Stimulated activated CD4-positive, alpha-beta T cell treated with anti-CD3 and anti-CD28 coated beads, Interleukin-15, amount 100 ng/mL, for 1 hour (primary cell): ENCODE data around the gene IGF1R.

Source experiments
- DNase-seq, 2 donors: peaks; one replicate each; pipeline ENCODE4 v3.0.0-alpha.2; 2020; ENCODE audit warnings: low read depth in 1 of 2, low spot score in 1 of 2

The IGF1R gene

DNA sequence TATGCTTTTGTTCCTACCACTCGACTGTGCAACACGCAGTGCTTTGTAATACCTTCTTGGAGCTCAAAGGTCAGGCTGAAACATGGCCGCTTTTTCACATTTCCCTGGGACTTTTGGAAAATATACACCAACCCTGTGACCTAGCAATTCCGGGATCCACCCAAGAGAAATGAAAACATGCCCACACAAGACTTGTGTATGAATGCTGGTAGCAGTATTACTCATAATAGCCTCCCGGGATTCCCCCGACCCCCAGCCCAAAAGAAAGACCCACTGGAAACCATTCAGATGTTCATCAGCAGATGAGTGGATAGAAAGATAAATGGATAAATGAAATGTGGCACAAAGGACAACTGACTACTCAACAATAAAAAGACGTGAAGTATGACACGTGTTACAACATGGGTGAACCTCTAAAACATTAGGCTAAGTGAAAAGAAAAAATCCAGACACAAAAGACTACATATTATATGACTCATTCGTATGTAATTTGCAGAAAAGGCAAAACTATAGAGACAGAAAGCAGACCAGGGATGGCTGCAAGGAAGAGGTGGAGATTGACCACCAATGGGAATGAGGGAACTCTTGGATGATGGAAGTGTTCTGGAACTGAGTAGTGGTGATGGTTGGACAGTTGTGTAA lies 255.2 kb downstream of the IGF1R start:
- DNase-seq: no peak

DNA sequence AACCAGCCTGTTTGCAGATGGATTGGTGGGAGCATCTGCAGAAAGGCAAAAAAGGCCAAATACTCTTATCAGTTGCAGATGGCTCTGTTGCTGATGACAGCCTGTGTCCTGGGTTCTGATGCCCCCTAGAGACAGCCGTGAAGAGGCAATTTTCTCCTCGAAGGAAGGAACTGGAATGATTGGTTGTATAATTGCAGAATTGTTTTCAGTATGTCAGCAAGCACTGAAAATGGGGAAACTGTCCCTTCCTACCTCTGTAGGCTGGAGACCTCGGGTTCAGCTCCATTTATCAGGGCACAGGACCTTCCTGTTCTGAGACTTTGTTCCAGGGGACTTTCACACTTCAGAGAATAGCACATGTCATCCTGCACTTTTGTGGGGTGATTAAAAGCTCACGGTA lies 256.2 kb downstream of the IGF1R start:
- DNase-seq: no peak

DNA sequence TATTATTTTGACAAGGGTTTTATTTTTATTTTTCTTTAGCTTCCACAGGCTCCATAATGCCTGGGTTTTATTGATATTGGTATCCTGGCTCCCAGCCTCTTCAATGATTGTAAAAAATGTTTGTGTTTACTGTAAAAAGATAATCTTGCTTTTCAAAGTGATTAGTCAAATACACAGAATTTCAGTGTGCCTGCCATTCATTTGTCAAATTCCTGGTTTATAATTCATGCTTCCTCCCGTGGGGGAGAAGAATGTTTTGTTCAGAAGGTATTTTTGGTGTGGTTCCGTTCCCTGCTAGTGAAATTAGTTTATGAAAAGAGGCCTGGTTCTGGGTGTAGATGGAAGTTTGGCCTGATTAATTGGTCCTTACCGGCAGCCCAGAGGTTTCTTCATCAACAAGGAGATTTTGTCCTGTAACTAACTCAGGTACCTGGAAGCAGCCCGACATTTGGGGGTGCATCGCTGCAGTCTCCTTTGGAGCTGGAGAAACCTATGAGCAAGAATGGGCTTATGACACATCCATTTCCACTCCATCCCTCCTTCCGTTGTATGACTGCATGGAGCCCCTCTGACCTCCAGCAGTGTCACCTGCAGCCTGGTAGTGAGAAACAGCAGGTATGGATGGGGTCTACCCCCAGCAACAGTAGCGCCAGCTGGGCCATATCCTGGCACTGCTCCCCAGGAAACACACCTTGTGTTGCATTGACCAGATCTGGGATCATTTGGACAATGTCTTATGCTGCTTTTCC lies 257.8 kb downstream of the IGF1R start:
- no peak for DNase-seq

DNA sequence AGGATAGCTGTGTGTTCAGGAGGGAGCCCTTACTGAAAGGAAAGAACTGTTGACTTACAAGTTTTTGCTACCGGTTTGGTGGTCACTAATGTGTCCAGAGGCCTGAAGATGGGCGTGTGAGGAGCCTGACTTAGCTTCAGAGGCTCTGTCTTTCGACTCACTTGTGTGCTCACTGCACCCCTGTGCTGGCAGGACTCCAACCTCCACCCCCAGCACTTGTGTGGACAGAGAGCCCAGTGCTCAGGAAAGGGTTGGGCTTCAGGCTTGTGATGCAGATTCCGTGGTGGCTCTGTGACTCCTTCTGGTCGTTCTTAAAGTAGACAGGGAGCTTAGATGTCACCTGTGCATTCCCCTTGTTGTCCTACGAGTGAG lies 258.4 kb downstream of the IGF1R start:
- no peak for DNase-seq

DNA sequence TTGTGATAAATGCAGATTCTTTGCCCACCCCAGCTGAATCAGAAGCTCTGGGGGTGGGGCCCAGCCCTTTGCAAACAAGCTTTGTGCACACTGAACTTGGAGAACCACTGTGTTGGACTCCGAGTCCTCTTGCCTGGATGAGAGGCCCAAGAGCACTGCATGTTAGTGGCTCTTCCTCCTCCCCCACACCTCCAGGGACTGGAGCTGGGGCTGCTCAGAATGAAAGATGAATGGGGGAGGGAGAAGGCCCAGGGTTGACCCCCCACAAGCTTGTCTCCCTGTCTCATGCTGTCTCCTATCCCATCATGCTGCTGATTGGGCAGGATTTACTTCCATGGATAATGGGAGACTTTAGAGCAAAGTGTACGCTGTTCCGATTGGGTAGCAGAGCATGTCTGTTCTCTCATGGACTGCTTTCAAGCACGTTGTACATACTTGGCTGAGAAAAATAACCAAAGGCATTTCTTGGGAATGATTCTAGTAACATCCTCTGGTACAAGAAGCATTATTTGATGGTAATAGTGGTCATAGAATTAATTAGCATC lies 259.7 kb downstream of the IGF1R start:
- no peak for DNase-seq

DNA sequence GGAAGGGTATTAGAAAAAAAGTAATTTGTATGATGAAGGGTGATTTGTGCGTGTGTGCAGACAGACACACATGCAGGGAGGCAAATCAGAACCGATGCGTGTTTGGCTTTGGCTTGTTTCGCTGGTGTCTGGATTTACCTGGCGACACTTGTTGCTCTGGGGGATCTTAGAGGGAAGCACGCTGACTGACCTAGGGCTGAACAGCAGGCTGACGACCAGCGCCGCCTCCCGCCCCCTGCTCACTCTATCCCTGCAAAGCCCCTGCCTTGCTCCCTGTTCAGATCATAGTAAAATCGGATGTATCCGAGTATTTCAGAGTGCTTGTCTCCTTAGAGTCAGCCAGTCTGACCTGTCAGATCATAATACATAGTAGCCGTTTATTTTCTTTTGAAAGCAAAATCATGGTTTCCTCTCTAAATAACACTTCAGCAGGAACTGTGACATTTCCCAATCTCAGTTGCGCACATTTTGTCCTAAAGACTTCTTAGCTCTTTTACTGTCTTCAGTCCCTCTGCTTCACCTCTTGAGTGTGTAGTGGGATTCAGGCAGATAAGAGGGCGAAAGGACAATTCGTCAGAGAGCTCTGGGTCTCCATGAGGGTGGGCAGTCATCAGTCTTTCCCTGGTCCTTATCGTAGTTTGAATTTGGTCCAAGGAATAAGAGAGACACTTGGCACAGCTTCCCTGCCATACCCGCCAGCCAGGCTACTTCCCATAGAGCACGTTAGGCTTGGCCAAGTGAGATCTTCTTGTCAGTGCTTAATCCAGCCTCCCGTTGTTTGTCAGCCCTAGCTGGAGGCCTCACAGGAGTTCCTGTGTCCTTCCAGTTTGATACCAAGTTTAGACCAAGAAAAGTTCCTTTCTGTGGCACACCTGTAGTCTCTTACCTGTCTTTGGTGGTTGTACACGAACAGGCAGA lies 261.9 kb downstream of the IGF1R start:
- DNase-seq: no peak

DNA sequence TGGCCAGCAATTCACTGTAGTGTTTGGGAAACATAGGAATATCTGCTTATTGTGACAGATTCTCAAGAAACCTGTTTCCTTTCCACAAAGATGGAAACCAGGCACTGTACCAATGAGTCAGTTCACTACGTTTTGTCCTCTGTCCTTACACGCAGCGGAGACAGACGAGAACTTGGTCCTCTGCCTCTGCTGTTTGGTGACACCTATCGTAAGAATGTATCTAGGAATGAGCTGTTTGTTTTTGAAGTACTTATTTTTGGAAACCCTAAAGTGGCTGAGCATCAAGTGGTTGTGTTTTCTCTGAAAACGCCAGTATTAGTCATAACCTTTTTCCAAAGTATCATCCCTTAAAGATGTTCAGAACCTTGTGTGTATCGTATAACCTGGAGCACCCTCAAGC lies 266.3 kb downstream of the IGF1R start:
- no peak for DNase-seq

DNA sequence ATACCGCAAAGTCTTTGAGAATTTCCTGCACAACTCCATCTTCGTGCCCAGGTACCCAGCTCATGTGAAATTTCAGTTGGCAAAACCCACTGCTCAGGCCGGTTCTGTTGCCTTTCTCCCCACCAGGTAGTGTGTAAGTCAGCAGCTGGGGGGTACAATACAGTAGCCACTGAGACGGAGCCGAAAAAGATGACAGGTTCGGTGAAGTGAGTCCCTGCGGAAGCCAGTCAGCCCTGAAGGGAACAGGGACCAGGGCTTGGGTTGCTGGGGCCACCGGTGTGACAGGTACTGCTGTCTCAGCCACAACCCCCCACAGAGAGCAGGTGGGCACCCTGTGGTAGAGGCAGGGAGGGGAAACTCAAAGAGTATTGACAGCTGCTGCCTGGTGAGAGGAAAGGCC lies 268.5 kb downstream of the IGF1R start:
- no peak for DNase-seq

DNA sequence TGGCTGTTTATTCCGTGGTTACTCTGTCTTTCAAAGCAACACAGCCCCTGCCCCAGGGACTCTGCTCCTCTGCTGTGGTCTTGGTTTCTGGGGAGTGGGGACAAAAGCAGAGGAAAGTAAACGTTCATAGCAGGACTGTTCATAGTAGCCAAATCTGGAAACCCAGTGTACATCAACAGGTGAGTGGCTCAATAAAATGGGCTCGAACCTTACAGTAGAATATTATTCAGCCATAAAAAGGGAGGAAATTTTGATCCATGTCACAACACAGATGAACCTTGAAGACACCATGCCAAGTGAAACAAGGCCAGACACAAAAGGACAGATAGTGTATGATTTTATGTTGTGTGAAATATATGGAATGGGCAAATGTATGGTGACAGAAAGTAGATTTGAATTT lies 269.1 kb downstream of the IGF1R start:
- DNase-seq: no peak

DNA sequence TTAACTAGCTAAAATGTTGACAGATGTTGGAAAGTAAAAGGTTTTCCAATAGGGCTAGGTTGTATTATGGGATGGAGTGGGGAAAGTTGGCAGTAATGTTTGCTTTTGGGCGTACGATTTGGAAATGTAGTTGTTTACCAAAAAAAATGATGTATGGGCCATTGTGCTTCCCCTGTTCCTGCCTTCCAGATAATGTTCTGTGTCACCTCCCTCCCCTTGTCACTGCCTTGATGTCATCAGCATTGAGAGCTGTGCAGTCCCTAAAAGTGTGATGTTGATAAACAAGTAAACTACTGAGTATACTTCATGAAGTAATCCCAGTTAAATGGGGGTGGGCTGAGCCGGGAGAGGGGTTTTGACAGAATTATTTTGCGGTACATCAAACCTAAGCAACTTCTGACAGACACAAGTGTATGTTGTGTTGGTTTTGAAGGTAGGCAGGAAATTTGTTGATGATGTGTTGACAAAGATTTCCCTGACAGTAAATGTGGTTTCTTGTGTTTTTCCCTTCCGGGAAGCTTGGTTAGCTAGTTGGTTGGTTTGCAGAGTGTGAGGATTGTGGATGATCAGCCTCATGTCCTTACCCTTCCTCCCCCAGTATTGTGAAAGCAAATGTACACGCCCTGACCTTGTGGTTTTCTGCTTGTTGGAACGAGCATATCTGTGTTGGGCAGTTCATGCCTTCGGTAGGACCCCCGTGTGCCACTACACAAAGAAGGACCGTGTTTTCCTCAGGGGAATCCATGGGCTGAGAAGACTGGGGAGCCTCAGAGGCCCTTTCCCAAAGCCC lies 271.9 kb downstream of the IGF1R start:
- DNase-seq: no peak

DNA sequence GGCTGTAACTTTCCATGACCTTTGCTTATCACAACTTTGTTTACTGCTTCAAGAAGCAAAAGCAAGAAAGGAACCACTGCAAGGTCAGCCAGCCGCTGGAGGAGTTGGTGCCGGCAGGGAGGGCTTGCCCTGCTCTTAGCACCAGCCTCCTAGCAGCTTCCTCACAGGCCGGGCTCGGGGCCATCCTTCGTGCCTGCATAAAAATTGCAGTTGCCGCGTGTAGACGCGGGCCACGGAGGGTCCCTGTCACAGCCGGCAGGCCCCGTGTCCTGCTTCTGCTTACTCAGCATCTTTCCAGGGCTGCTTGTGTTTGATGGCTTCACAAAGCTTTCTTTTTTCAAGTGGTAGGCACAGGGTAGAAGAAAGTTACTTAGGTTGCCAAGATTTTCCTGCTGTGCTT lies 274.8 kb downstream of the IGF1R start:
- DNase-seq: no peak

DNA sequence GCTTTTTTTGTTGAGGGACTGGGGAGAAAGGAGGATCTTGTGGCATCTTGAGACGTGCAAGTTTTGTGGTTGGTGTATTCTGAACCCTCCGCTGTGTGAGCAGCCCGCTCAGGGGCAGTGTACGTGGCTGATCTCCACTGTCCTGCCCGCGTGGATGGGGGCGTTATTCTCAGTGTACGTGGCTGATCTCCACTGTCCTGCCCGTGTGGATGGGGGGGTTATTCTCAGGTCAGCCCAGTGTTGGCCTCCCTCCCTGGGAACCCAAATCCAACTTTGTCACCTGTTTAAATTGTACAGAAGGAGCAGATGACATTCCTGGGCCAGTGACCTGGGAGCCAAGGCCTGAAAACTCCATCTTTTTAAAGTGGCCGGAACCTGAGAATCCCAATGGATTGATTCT lies 275.2 kb downstream of the IGF1R start:
- no peak for DNase-seq

DNA sequence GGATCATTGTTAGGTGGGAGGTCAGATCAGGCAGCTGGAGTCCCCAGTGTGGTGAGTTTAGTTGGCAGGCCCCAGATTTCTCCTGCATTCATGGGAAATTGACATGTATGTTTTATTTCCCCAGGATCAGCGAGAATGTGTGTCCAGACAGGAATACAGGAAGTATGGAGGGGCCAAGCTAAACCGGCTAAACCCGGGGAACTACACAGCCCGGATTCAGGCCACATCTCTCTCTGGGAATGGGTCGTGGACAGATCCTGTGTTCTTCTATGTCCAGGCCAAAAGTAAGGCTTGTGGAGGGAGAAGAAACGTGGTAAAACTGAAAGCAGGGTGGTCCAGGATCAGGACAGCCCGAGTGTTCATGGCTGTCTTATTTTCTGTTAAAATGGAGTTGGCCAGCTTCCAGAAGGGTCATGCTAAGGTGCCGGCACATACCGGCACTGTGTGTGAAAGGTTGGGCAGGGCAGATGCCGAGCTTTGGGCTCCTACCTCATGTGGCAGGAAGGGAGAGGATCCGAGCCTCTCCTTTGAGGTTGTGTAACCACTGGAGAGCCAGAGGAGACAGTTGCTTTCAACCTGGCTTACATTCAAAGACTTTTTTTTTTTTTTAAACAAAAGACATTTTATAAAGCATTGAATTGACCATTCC lies 276.2 kb downstream of the IGF1R start:
- DNase-seq: no peak

DNA sequence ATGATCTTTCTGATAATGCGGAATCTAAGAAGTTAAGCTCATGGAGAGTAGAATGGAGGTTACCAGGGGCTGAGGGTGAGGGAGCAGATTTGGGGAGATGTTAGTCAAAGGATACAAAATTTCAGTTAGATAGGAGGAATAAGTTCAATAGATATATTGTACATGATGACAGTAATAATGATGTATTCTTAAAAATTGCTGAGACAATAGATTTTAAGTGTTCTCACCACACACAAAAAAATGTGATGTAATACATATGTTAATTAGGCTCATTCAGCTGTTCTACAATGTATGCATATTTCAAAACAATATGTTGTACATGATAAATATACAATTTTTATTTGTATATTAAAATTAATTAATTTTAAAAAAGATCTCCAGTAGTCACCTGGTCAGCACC lies 277.9 kb downstream of the IGF1R start:
- DNase-seq: no peak

DNA sequence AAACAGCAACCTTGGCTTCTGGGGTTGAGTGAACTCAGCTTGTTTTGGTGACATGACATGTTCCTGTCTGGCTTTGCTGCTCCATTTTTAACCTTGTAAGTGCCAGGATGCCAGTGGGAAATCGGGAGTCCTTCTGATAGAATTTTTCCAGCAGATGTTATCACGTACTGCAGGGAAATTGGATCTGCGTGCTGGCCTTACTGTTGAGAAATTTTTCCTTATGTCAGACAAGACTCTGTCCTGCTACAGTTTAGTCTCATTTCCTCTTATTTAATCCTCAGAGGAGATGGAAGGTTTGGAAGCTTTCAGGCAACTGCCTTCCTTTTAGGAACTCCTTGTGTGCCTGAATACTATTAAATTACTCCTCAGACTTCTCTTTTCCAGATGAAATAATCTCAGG lies 278.7 kb downstream of the IGF1R start:
- DNase-seq: no peak

DNA sequence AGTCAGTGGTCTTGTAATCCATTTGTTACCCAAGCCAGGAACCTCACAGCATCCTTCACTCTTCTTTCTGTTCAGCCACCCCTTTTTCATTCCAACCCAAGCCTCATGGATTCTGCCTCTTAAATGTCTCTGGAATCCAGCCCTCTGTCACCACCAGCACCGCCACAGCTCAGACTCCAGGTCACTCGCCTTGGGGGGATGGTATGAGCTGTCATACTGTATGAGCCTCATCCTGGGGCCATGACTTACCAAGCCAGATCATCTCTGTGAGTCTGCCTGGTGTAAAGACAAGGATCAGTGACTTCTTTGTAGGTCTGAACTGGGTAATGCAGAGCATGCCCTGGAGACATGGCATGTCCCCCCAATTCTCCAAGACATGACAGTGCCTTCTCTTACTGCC lies 279.7 kb downstream of the IGF1R start:
- DNase-seq: no peak

DNA sequence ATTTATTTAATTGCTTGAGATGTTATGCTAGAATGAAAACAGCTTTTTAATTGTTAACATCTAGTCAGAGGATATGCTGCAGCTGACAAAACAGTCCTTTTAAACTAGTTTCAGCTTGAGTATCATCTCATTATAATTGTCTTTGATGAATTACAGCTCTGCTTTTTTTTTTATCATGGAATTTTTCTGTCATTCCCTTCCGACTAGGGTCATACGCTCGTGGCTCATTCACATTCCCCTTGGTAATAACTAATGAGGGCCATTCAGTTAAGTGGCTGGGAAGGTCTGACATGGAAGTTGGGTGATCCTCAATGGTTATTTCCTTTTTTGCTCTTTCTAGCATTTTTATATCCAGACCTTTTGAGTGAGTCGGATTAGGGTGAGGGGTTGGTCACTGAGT lies 282.2 kb downstream of the IGF1R start:
- DNase-seq: no peak

DNA sequence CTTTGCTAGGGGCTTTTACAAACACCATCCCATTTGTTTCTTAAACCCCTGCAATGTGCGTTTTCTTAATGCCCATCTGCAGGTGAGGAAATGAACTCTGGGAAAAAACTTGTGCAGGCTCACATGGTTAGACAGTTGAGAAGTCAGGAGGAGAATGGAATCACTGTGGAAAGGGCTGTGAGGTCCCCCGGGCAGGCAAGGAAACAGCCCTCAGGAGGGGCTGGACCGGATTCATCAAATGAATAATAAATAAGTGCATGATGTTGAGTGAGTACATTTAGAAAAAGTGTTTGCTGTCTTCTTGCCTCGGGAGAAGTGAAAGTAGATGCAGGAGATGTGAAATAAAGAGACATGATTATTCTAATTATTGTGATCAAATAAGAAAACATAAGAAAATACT lies 282.7 kb downstream of the IGF1R start:
- DNase-seq: no peak

DNA sequence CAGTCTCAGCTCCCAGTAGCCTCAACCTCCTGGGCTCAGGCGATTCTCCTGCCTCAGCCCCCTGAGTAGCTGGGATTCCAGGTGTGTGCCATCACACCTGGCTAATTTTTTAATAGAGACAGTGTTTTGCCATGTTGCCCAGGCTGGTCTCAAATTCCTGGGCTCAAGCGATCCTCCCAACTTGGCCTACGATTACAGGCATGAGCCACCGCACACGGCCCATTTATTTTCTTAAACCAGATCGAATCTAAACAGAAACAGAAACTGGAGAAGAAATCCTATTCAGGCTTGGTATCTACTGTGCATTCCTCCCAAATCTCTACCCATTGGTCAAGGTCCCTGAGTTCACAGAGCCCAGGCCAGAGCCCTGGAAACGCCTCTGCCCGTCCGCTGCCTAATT lies 285.1 kb downstream of the IGF1R start:
- DNase-seq: no peak

DNA sequence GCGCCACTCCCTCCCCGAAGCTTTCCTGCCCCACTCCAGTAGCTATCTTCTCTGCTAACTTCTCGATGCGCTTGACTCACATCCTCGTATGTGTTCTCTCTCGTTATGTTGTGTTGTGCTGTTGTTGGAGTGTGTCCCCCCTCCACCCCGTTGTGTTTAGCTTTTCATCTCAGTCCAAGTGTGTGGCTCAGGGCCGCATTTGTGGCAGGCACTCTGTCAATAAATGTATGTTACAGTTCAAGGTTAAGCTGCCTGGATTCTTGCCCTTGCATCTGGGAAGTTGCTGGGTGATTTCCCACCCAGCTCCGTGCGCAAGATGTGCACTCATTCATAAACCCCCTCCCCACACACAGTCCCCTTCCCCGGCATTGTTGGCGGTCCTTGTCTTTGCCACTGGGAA lies 287.4 kb downstream of the IGF1R start:
- no peak for DNase-seq
